ENCODE measurements around the gene BRSK1. TPM values are rescaled to one million over a fixed set of nuclear protein-coding genes. Genes with fewer than 3 reads are reported as not detected.

Gene BRSK1
- total and polyA plus RNA-seq, 10 of the 15 experiments (the other 5 are each of a cell fraction or from before 2014, with no cell fraction given), result 0.03 to 0.76 (median 0.25) TPM; not detected in 4

DNA sequence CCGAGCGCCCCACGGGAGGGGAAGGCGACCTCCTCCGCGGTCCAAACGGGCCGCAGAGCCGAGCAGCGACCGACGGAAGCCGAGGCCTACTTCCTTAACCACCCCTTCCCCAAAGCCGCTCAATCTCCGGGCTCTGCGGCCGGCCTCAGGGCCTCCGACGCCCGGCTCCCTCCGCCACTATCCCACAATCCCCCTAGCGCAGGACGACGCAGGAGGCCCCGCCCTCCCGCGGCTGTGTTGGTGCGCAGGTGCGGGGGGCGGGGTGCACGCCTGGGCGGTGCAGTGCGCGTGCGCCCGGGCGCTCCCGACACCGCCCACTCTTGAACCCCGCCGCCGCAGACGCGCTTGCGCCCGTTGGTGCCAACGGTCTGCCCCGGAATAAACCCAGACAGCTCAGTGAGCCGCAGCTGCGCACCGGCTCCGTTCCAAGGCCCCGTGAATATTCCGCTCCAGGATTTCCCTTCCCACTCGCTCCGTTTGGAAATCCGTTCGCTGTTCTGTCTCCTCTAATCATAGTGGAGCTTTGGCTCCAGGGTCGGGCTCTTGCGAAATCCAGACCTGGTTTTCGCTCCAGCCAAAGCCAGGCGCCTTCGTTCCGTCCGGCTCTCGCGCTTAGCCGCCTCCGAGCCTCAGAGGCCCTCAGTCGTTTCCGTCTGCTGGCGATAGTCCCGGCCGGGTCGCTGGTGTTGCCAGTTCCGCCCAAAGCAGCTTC is 24.8 kb upstream of the BRSK1 start, which contains the start of gene PPP6R1 (continued):
- TF ChIP-seq, protein P1, sequence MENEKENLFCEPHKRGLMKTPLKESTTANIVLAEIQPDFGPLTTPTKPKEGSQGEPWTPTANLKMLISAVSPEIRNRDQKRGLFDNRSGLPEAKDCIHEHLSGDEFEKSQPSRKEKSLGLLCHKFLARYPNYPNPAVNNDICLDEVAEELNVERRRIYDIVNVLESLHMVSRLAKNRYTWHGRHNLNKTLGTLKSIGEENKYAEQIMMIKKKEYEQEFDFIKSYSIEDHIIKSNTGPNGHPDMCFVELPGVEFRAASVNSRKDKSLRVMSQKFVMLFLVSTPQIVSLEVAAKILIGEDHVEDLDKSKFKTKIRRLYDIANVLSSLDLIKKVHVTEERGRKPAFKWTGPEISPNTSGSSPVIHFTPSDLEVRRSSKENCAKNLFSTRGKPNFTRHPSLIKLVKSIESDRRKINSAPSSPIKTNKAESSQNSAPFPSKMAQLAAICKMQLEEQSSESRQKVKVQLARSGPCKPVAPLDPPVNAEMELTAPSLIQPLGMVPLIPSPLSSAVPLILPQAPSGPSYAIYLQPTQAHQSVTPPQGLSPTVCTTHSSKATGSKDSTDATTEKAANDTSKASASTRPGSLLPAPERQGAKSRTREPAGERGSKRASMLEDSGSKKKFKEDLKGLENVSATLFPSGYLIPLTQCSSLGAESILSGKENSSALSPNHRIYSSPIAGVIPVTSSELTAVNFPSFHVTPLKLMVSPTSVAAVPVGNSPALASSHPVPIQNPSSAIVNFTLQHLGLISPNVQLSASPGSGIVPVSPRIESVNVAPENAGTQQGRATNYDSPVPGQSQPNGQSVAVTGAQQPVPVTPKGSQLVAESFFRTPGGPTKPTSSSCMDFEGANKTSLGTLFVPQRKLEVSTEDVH (IDR thresholded peaks at IDR 0.05; ENCODE audit: low read depth, partially characterized antibody), result peak; percentile 20
- 0 out of 2 replicates have a peak, but pooled peaks have one; percentile 88 for TF ChIP-seq RCOR1 (conservative IDR thresholded peaks at IDR 0.05; ENCODE audit: low read depth, low read length)
- peak; percentile 91 to 92 for TF ChIP-seq IKZF2 (IDR thresholded peaks at IDR 0.05)
- TF ChIP-seq HDGF (IDR thresholded peaks at IDR 0.05), result peak; percentile 48; the same call in 1 of the 2 replicates
- TF ChIP-seq, protein P2, sequence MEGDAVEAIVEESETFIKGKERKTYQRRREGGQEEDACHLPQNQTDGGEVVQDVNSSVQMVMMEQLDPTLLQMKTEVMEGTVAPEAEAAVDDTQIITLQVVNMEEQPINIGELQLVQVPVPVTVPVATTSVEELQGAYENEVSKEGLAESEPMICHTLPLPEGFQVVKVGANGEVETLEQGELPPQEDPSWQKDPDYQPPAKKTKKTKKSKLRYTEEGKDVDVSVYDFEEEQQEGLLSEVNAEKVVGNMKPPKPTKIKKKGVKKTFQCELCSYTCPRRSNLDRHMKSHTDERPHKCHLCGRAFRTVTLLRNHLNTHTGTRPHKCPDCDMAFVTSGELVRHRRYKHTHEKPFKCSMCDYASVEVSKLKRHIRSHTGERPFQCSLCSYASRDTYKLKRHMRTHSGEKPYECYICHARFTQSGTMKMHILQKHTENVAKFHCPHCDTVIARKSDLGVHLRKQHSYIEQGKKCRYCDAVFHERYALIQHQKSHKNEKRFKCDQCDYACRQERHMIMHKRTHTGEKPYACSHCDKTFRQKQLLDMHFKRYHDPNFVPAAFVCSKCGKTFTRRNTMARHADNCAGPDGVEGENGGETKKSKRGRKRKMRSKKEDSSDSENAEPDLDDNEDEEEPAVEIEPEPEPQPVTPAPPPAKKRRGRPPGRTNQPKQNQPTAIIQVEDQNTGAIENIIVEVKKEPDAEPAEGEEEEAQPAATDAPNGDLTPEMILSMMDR (IDR thresholded peaks at IDR 0.05 in 2 of 3, conservative IDR thresholded peaks at IDR 0.05 in 1 of 3; ENCODE audit: control insufficient read depth in 2 of 3, extremely low read depth in 1 of 3, insufficient read depth in 1 of 3, low read depth in 3 of 3, low read length in 3 of 3), result no peak
- TF ChIP-seq, protein P3, sequence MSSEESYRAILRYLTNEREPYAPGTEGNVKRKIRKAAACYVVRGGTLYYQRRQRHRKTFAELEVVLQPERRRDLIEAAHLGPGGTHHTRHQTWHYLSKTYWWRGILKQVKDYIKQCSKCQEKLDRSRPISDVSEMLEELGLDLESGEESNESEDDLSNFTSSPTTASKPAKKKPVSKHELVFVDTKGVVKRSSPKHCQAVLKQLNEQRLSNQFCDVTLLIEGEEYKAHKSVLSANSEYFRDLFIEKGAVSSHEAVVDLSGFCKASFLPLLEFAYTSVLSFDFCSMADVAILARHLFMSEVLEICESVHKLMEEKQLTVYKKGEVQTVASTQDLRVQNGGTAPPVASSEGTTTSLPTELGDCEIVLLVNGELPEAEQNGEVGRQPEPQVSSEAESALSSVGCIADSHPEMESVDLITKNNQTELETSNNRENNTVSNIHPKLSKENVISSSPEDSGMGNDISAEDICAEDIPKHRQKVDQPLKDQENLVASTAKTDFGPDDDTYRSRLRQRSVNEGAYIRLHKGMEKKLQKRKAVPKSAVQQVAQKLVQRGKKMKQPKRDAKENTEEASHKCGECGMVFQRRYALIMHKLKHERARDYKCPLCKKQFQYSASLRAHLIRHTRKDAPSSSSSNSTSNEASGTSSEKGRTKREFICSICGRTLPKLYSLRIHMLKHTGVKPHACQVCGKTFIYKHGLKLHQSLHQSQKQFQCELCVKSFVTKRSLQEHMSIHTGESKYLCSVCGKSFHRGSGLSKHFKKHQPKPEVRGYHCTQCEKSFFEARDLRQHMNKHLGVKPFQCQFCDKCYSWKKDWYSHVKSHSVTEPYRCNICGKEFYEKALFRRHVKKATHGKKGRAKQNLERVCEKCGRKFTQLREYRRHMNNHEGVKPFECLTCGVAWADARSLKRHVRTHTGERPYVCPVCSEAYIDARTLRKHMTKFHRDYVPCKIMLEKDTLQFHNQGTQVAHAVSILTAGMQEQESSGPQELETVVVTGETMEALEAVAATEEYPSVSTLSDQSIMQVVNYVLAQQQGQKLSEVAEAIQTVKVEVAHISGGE (CRISPR knock-in tag; IDR thresholded peaks at IDR 0.05), result no peak
- TF ChIP-seq IKZF1 (conservative IDR thresholded peaks at IDR 0.05), result peak; percentile 100
- TF ChIP-seq SUPT20H (IDR thresholded peaks at IDR 0.05; ENCODE audit: borderline replicate concordance, control insufficient read depth, low read depth, low read length), result no peak
- TF ChIP-seq DPF2 (IDR thresholded peaks at IDR 0.05), result peak; percentile 70
- TF ChIP-seq, protein P4, sequence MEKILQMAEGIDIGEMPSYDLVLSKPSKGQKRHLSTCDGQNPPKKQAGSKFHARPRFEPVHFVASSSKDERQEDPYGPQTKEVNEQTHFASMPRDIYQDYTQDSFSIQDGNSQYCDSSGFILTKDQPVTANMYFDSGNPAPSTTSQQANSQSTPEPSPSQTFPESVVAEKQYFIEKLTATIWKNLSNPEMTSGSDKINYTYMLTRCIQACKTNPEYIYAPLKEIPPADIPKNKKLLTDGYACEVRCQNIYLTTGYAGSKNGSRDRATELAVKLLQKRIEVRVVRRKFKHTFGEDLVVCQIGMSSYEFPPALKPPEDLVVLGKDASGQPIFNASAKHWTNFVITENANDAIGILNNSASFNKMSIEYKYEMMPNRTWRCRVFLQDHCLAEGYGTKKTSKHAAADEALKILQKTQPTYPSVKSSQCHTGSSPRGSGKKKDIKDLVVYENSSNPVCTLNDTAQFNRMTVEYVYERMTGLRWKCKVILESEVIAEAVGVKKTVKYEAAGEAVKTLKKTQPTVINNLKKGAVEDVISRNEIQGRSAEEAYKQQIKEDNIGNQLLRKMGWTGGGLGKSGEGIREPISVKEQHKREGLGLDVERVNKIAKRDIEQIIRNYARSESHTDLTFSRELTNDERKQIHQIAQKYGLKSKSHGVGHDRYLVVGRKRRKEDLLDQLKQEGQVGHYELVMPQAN (conservative IDR thresholded peaks at IDR 0.05), result no peak; the same call in none of the 2 replicates
- TF ChIP-seq, protein P5, sequence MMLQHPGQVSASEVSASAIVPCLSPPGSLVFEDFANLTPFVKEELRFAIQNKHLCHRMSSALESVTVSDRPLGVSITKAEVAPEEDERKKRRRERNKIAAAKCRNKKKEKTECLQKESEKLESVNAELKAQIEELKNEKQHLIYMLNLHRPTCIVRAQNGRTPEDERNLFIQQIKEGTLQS (IDR thresholded peaks at IDR 0.05; ENCODE audit: borderline replicate concordance, extremely low read depth, low read depth, low read length), result no peak
- TF ChIP-seq, protein P6, sequence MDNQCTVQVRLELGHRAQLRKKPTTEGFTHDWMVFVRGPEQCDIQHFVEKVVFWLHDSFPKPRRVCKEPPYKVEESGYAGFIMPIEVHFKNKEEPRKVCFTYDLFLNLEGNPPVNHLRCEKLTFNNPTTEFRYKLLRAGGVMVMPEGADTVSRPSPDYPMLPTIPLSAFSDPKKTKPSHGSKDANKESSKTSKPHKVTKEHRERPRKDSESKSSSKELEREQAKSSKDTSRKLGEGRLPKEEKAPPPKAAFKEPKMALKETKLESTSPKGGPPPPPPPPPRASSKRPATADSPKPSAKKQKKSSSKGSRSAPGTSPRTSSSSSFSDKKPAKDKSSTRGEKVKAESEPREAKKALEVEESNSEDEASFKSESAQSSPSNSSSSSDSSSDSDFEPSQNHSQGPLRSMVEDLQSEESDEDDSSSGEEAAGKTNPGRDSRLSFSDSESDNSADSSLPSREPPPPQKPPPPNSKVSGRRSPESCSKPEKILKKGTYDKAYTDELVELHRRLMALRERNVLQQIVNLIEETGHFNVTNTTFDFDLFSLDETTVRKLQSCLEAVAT (IDR thresholded peaks at IDR 0.05), result peak; percentile 74; the same call in 1 of the 2 replicates
- TF ChIP-seq, protein P7, sequence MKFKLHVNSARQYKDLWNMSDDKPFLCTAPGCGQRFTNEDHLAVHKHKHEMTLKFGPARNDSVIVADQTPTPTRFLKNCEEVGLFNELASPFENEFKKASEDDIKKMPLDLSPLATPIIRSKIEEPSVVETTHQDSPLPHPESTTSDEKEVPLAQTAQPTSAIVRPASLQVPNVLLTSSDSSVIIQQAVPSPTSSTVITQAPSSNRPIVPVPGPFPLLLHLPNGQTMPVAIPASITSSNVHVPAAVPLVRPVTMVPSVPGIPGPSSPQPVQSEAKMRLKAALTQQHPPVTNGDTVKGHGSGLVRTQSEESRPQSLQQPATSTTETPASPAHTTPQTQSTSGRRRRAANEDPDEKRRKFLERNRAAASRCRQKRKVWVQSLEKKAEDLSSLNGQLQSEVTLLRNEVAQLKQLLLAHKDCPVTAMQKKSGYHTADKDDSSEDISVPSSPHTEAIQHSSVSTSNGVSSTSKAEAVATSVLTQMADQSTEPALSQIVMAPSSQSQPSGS (IDR thresholded peaks at IDR 0.05; ENCODE audit: low read length), result no peak; the same call in 1 of the 2 replicates
- peak; percentile 79 for TF ChIP-seq TARDBP (IDR thresholded peaks at IDR 0.05; ENCODE audit: borderline replicate concordance)
